A673 (cell line): Measurements from ENCODE around the gene TICAM2. TPM values are rescaled to one million over a fixed set of nuclear protein-coding genes. Genes with fewer than 3 reads are reported as not detected.

Experiments used
- BruUV-seq: library from RNA; stranded (reverse); fragments of 400-500 nt; replicated peaks from 2 replicates; lab custom pipeline; 2021; lab: Mats Ljungman, UMichigan
- CTCF ChIA-PET: fragments of 300-600 bp; sonication (Branson Sonifier 250); formaldehyde crosslinking; loops from one replicate; lab custom pipeline; 2022; ENCODE audit warnings: antibody characterized with exemption; lab: Charles Lee
- POLR2A ChIA-PET: fragments of 300-600 bp; sonication (Branson Sonifier 250); formaldehyde crosslinking; loops from one replicate; lab custom pipeline; 2022; ENCODE audit warnings: antibody characterized with exemption; ENCODE audit not compliant: low non-redundant PET; lab: Charles Lee
- DNase-seq: peaks from one replicate; pipeline ENCODE4 v3.0.0-alpha.2; 2015; ENCODE audit warnings: low spot score
- H3K27ac ChIP-seq: fragments of 200-600 bp; sonication (generic); 2 replicates; pipeline ENCODE4 v1.5.1; 2016; ENCODE audit warnings: mixed run types, low read depth, mild to moderate bottlenecking, mixed read lengths, antibody characterized with exemption, low read length; ENCODE audit not compliant: poor library complexity, severe bottlenecking
- H3K27me3 ChIP-seq: fragments of 200-600 bp; sonication (generic); replicated peaks from 2 replicates; pipeline ENCODE4 v1.6.1; 2017; ENCODE audit warnings: mixed run types, low read depth, mild to moderate bottlenecking, mixed read lengths, antibody characterized with exemption, low read length; ENCODE audit not compliant: insufficient read depth, poor library complexity
- H3K36me3 ChIP-seq: fragments of 200-600 bp; sonication (generic); 2 replicates; pipeline ENCODE4 v1.6.1; 2016; ENCODE audit warnings: mixed run types, mild to moderate bottlenecking, mixed read lengths, antibody characterized with exemption, low read length; ENCODE audit not compliant: insufficient read depth, poor library complexity, severe bottlenecking
- H3K4me1 ChIP-seq: fragments of 200-600 bp; sonication (generic); 2 replicates; pipeline ENCODE4 v1.6.1; 2017; ENCODE audit warnings: mixed run types, mild to moderate bottlenecking, mixed read lengths, antibody characterized with exemption, low read length; ENCODE audit not compliant: insufficient read depth, poor library complexity, severe bottlenecking
- H3K4me3 ChIP-seq: fragments of 200-600 bp; sonication (generic); 2 replicates; pipeline ENCODE4 v1.5.1; 2016; ENCODE audit warnings: low read depth, mixed run types, mild to moderate bottlenecking, mixed read lengths, low read length; ENCODE audit not compliant: poor library complexity, severe bottlenecking
- H3K9me3 ChIP-seq: fragments of 200-600 bp; sonication (generic); 2 replicates; pipeline ENCODE4 v1.6.1; 2016; ENCODE audit warnings: mixed run types, low read depth, mild to moderate bottlenecking, mixed read lengths, antibody characterized with exemption, low read length; ENCODE audit not compliant: poor library complexity, severe bottlenecking
- EZH2 ChIP-seq: fragments of 200-600 bp; sonication (generic); IDR thresholded peaks from 2 replicates; pipeline ENCODE4 v1.6.1; 2017; ENCODE audit warnings: borderline replicate concordance, low read depth, mild to moderate bottlenecking, mixed read lengths, antibody characterized with exemption, low read length; ENCODE audit not compliant: poor library complexity, severe bottlenecking
- intact Hi-C: fragments of 100-400 bp; cut with micrococcal nuclease; formaldehyde crosslinking; loops from one replicate; pipeline ENCODE4 v1.10.0; 2022; ENCODE audit not compliant: unreplicated experiment
- total RNA-seq: library from RNA; stranded (reverse); gene quantifications from 2 replicates; pipeline ENCODE4 v1.2.3, GENCODE V29; 2021
- TF ChIP-seq, protein P1 (sequence below): fragments of 300-800, 200-600 bp; sonication (generic); conservative IDR thresholded peaks from 2 replicates; pipeline ENCODE4 v1.5.1; 2017; ENCODE audit warnings: low read depth, mild to moderate bottlenecking, antibody characterized with exemption, low read length, moderate library complexity, mixed read lengths

The TICAM2 gene
- total RNA-seq, 1 experiment from 2014 or later: 0.32 TPM

GRCh38 chr5:115561176-115561575 lies 41.1 kb downstream of the TICAM2 start:
- ChIA-PET POLR2A (no interaction called here), CTCF (no interaction called here)
- no peak for DNase-seq
- Histone ChIP-seq H3K4me3 (no peak overlapping the region), H3K27ac (no peak overlapping the region), H3K4me1 (no peaks in the 10 kb centered on the region), H3K27me3 (no peaks in the 10 kb centered on the region), H3K9me3 (no peaks in the 10 kb centered on the region), H3K36me3 (no peaks in the 10 kb centered on the region)
- no TSS peak for BruUV-seq
- TF ChIP-seq, protein P1, sequence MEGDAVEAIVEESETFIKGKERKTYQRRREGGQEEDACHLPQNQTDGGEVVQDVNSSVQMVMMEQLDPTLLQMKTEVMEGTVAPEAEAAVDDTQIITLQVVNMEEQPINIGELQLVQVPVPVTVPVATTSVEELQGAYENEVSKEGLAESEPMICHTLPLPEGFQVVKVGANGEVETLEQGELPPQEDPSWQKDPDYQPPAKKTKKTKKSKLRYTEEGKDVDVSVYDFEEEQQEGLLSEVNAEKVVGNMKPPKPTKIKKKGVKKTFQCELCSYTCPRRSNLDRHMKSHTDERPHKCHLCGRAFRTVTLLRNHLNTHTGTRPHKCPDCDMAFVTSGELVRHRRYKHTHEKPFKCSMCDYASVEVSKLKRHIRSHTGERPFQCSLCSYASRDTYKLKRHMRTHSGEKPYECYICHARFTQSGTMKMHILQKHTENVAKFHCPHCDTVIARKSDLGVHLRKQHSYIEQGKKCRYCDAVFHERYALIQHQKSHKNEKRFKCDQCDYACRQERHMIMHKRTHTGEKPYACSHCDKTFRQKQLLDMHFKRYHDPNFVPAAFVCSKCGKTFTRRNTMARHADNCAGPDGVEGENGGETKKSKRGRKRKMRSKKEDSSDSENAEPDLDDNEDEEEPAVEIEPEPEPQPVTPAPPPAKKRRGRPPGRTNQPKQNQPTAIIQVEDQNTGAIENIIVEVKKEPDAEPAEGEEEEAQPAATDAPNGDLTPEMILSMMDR: no peak
- TF ChIP-seq EZH2: no peak
- intact Hi-C loops: no loop called here

DNA sequence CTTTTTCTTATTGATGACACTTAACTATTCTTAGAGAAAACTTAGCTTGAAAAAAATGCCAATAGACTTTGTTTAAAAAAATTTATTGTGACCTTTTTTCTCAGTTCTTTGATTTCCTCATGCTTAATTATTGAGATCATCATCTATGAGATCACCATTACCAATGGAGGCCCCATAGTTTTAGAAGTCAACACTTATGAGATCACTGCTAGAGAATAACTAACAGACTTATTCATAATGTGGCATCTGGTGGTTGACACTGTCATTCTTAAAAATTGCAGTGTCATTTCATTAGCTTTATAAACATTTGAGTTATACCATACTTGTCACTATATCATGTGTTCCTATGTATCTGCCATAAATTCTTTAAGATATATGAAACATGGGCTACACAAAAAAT lies 42.8 kb downstream of the TICAM2 start:
- no peak for DNase-seq
- POLR2A ChIA-PET: no interaction called here
- no peaks in the 10 kb centered on the region for H3K36me3 ChIP-seq
- CTCF ChIA-PET: no interaction called here
- H3K4me1 ChIP-seq: no peaks in the 10 kb centered on the region
- intact Hi-C loops: no loop called here
- TF ChIP-seq, protein P1: no peak
- no peak for TF ChIP-seq EZH2
- no peak overlapping the region for H3K27ac ChIP-seq
- no peaks in the 10 kb centered on the region for H3K27me3 ChIP-seq
- H3K9me3 ChIP-seq: no peaks in the 10 kb centered on the region
- no TSS peak for BruUV-seq
- no peak overlapping the region for H3K4me3 ChIP-seq

- no peaks in the 10 kb centered on the region for H3K4me1 ChIP-seq
- no peaks in the 10 kb centered on the region for H3K27me3 ChIP-seq
- ChIA-PET CTCF (no interaction called here), POLR2A (no interaction called here)
- intact Hi-C loops: no loop called here
- no peak overlapping the region for H3K27ac ChIP-seq
- no peak overlapping the region for H3K4me3 ChIP-seq
- BruUV-seq: no TSS peak
- no peaks in the 10 kb centered on the region for H3K36me3 ChIP-seq
- no peak for DNase-seq
- TF ChIP-seq, protein P1: no peak
- no peak for TF ChIP-seq EZH2
- no peaks in the 10 kb centered on the region for H3K9me3 ChIP-seq
Observed at GRCh38 chr5:115558388-115558956, 43.8 kb downstream of the TICAM2 start.
